Inflammatory macrophage treated with lipopolysaccharide for 1 hour (primary cell): ENCODE data around the gene SACM1L.

Experiments used
- DNase-seq, 2 donors: peaks; one replicate each; pipeline ENCODE4 v3.0.0-alpha.2; 2020 to 2022

The SACM1L gene

GRCh38 chr3:45700570-45701073, 11.4 kb downstream of the SACM1L start:
- DNase-seq, result no peak

- DNase-seq, result no peak
Measured at GRCh38 chr3:45701172-45701867, 12.1 kb downstream of the SACM1L start.

GRCh38 chr3:45704301-45704943, 15.2 kb downstream of the SACM1L start:
- no peak for DNase-seq

- DNase-seq, result no peak
Measured at GRCh38 chr3:45705839-45706808, 16.9 kb downstream of the SACM1L start.

- DNase-seq, result no peak
Measured at GRCh38 chr3:45711931-45712330, 22.7 kb downstream of the SACM1L start.

- DNase-seq, result no peak
Measured at GRCh38 chr3:45712434-45713110, 23.4 kb downstream of the SACM1L start.

- DNase-seq, result no peak
Measured at GRCh38 chr3:45715945-45716344, 26.7 kb downstream of the SACM1L start.

- no peak for DNase-seq
Measured at GRCh38 chr3:45716790-45717336, 27.7 kb downstream of the SACM1L start.

- no peak for DNase-seq
Measured at GRCh38 chr3:45719655-45720487, 30.7 kb downstream of the SACM1L start.

GRCh38 chr3:45724911-45725310, 35.7 kb downstream of the SACM1L start:
- DNase-seq, result peak; percentile 72 to 78

- DNase-seq, result no peak
Measured at GRCh38 chr3:45729614-45730013, 40.4 kb downstream of the SACM1L start.

GRCh38 chr3:45730409-45731154, 41.4 kb downstream of the SACM1L start:
- peak in 1 of 2 donors; percentile 19 for DNase-seq

- DNase-seq, result no peak
Measured at GRCh38 chr3:45736707-45737106, 47.5 kb downstream of the SACM1L start.

GRCh38 chr3:45737234-45737633, 48.0 kb downstream of the SACM1L start:
- DNase-seq, result no peak

GRCh38 chr3:45739991-45740390, 50.8 kb downstream of the SACM1L start:
- DNase-seq, result no peak

GRCh38 chr3:45741247-45741646, 52.1 kb downstream of the SACM1L start:
- no peak for DNase-seq

GRCh38 chr3:45741742-45742460, 52.7 kb downstream of the SACM1L start:
- DNase-seq, result no peak

GRCh38 chr3:45742461-45743089, 53.4 kb downstream of the SACM1L start:
- no peak for DNase-seq

- DNase-seq, result no peak
Measured at GRCh38 chr3:45746165-45746776, 57.1 kb downstream of the SACM1L start.
